Measurements from ENCODE around the gene TGFBRAP1.

Gene TGFBRAP1

GRCh38 chr2:105368759-105369408, 39.3 kb upstream of the TGFBRAP1 start:
- DNase-seq (ENCODE audit: low read depth): no peak
- H3K4me3 ChIP-seq (ENCODE audit: low read length): no peak overlapping the region
- no peak for TF ChIP-seq CTCF (IDR thresholded peaks at IDR 0.05; ENCODE audit: insufficient read depth, low read depth, low read length, missing control alignments)

GRCh38 chr2:105365206-105365605, 35.7 kb upstream of the TGFBRAP1 start:
- DNase-seq (ENCODE audit: low read depth): no peak
- no peak for TF ChIP-seq CTCF (IDR thresholded peaks at IDR 0.05; ENCODE audit: insufficient read depth, low read depth, low read length, missing control alignments)
- H3K4me3 ChIP-seq (ENCODE audit: low read length): no peak overlapping the region

- no peak for TF ChIP-seq CTCF (IDR thresholded peaks at IDR 0.05; ENCODE audit: insufficient read depth, low read depth, low read length, missing control alignments)
- DNase-seq (ENCODE audit: low read depth): no peak
- no peak overlapping the region for H3K4me3 ChIP-seq (ENCODE audit: low read length)
Measured at GRCh38 chr2:105364436-105365139, 35.1 kb upstream of the TGFBRAP1 start.

- H3K4me3 ChIP-seq (ENCODE audit: low read length): no peak overlapping the region
- no peak for DNase-seq (ENCODE audit: low read depth)
- no peak for TF ChIP-seq CTCF (IDR thresholded peaks at IDR 0.05; ENCODE audit: insufficient read depth, low read depth, low read length, missing control alignments)
Measured at GRCh38 chr2:105362862-105363591, 33.5 kb upstream of the TGFBRAP1 start.

GRCh38 chr2:105361102-105361889, 31.8 kb upstream of the TGFBRAP1 start:
- no peak overlapping the region for H3K4me3 ChIP-seq (ENCODE audit: low read length)
- DNase-seq (ENCODE audit: low read depth): no peak
- no peak for TF ChIP-seq CTCF (IDR thresholded peaks at IDR 0.05; ENCODE audit: insufficient read depth, low read depth, low read length, missing control alignments)

GRCh38 chr2:105358593-105358992, 29.1 kb upstream of the TGFBRAP1 start:
- no peak for TF ChIP-seq CTCF (IDR thresholded peaks at IDR 0.05; ENCODE audit: insufficient read depth, low read depth, low read length, missing control alignments)
- H3K4me3 ChIP-seq (ENCODE audit: low read length): no peak overlapping the region
- DNase-seq (ENCODE audit: low read depth): no peak

Data from epithelial cell of esophagus (primary cell).